WERI-Rb-1 (cell line): ENCODE data around the gene TAPT1.
A peak's percentile ranks its signal among the peaks of the same experiment; 100 is the strongest.

Source experiments
- DNase-seq: peaks from one replicate; pipeline ENCODE4 v3.0.0-alpha.2; 2020
- H3K27ac ChIP-seq: fragments of 250-450 bp; sonication (Bioruptor Pico); 2 replicates; pipeline ENCODE4 v1.5.1; 2020; ENCODE audit warnings: mild to moderate bottlenecking, moderate library complexity
- H3K27me3 ChIP-seq: fragments of 250-450 bp; sonication (Bioruptor Pico); 2 replicates; pipeline ENCODE4 v1.5.1; 2021; ENCODE audit warnings: mild to moderate bottlenecking, low read depth, moderate library complexity; ENCODE audit not compliant: insufficient read depth, severe bottlenecking
- H3K36me3 ChIP-seq: fragments of 250-450 bp; sonication (Bioruptor Pico); 2 replicates; pipeline ENCODE4 v1.5.1; 2020; ENCODE audit warnings: mild to moderate bottlenecking, moderate library complexity
- H3K4me3 ChIP-seq: 2 replicates; pipeline ENCODE4 v1.5.1; 2011; ENCODE audit warnings: low read depth, mild to moderate bottlenecking, control low read depth, low read length
- H3K9me3 ChIP-seq: fragments of 250-450 bp; sonication (Bioruptor Pico); 2 replicates; pipeline ENCODE4 v1.5.1; 2021; ENCODE audit warnings: mild to moderate bottlenecking, moderate library complexity; ENCODE audit not compliant: severe bottlenecking
- CTCF ChIP-seq: IDR thresholded peaks from 2 replicates; pipeline ENCODE4 v1.5.1; 2011; ENCODE audit warnings: low read depth, mild to moderate bottlenecking, control low read depth, inconsistent platforms, low read length

TAPT1 gene

GRCh38 chr4:16123356-16124084, 102.8 kb downstream of the TAPT1 start:
- no peak for TF ChIP-seq CTCF
- no peaks in the 10 kb centered on the region for H3K27me3 ChIP-seq
- no peak for DNase-seq
- no peaks in the 10 kb centered on the region for H3K36me3 ChIP-seq
- no peak overlapping the region for H3K27ac ChIP-seq
- no peak overlapping the region for H3K4me3 ChIP-seq
- H3K9me3 ChIP-seq: no peaks in the 10 kb centered on the region

GRCh38 chr4:16122784-16123183, 103.5 kb downstream of the TAPT1 start:
- Histone ChIP-seq H3K27ac (no peak overlapping the region), H3K4me3 (no peak overlapping the region), H3K27me3 (no peaks in the 10 kb centered on the region), H3K36me3 (no peaks in the 10 kb centered on the region), H3K9me3 (no peaks in the 10 kb centered on the region)
- no peak for TF ChIP-seq CTCF
- DNase-seq: no peak

GRCh38 chr4:16122308-16122711, 104.0 kb downstream of the TAPT1 start:
- H3K27me3 ChIP-seq: no peaks in the 10 kb centered on the region
- DNase-seq: no peak
- no peak overlapping the region for H3K27ac ChIP-seq

GRCh38 chr4:16120720-16121119, 105.6 kb downstream of the TAPT1 start:
- Histone ChIP-seq H3K36me3 (no peaks in the 10 kb centered on the region), H3K4me3 (no peak overlapping the region), H3K27me3 (no peaks in the 10 kb centered on the region), H3K9me3 (no peaks in the 10 kb centered on the region), H3K27ac (no peak overlapping the region)
- peak; percentile 20 for DNase-seq
- TF ChIP-seq CTCF: no peak

More at GRCh38 chr4:16122308-16122711, 104.0 kb downstream of the TAPT1 start:
- TF ChIP-seq CTCF: no peak
- H3K36me3 ChIP-seq: no peaks in the 10 kb centered on the region
- H3K9me3 ChIP-seq: no peaks in the 10 kb centered on the region
- H3K4me3 ChIP-seq: no peak overlapping the region

- H3K4me3 ChIP-seq: no peak overlapping the region
- no peaks in the 10 kb centered on the region for H3K9me3 ChIP-seq
- H3K27ac ChIP-seq: no peak overlapping the region
- DNase-seq: no peak
- no peaks in the 10 kb centered on the region for H3K27me3 ChIP-seq
- H3K36me3 ChIP-seq: no peaks in the 10 kb centered on the region
- no peak for TF ChIP-seq CTCF
Measured at GRCh38 chr4:16119981-16120380, 106.3 kb downstream of the TAPT1 start.

- no peak for TF ChIP-seq CTCF
- no peak for DNase-seq
- H3K27me3 ChIP-seq: no peaks in the 10 kb centered on the region
- H3K27ac ChIP-seq: no peak overlapping the region
- no peaks in the 10 kb centered on the region for H3K9me3 ChIP-seq
- no peak overlapping the region for H3K4me3 ChIP-seq
- no peaks in the 10 kb centered on the region for H3K36me3 ChIP-seq
Measured at GRCh38 chr4:16118090-16118489, 108.2 kb downstream of the TAPT1 start.
